T-cell (primary cell): Measurements from ENCODE around the gene CSTF2T. TPM values are rescaled to one million over a fixed set of nuclear protein-coding genes. Genes with fewer than 3 reads are reported as not detected.

Source experiments
- ATAC-seq, 4 experiments: fragments of 200-7000 bp in 3 of 4; fragments of 150-1000 bp in 1 of 4; cut with Tn5 transposase; replicated peaks in 1 of 4; 1 replicate in 3 of 4; 2 replicates in 1 of 4; pipeline ENCODE4 v1.10.0; 2021; ENCODE audit warnings: moderate library complexity in 3 of 4, mild to moderate bottlenecking in 2 of 4, moderate number of reproducible peaks in 1 of 4
- CTCF ChIA-PET, 2 donors: fragments of 300-600 bp; sonication (Branson Sonifier 250); formaldehyde crosslinking; loops; one replicate each; lab custom pipeline; 2022; ENCODE audit warnings: antibody characterized with exemption in 2 of 2; lab: Charles Lee
- POLR2A ChIA-PET, 2 donors: fragments of 300-600 bp; sonication (Branson Sonifier 250); formaldehyde crosslinking; loops; one replicate each; lab custom pipeline; 2022; ENCODE audit warnings: antibody characterized with exemption in 2 of 2; lab: Charles Lee
- DNase-seq, 35 experiments: peaks; one replicate each; pipeline versions ENCODE4 v3.0.0 to v3.0.0-alpha.2; 2013 to 2023
- H3K27ac ChIP-seq: one replicate; pipeline ENCODE4 v1.5.1; 2013; ENCODE audit warnings: low read length
- H3K27me3 ChIP-seq, 2 experiments: replicated peaks in 1 of 2; 1 replicate in 1 of 2; 2 replicates in 1 of 2; pipeline versions ENCODE4 v1.6.1 to v1.7.0; 2013; ENCODE audit warnings: low read length in 1 of 2, mixed read lengths in 1 of 2; ENCODE audit not compliant: control insufficient read depth in 2 of 2, insufficient read depth in 2 of 2; ENCODE audit errors: extremely low read depth in 1 of 2
- H3K36me3 ChIP-seq, 2 donors: 1 replicate in 1 of 2; 2 replicates in 1 of 2; pipeline versions ENCODE4 v1.6.1 to v1.7.0; 2013; ENCODE audit warnings: low read length in 1 of 2; ENCODE audit not compliant: control insufficient read depth in 2 of 2, insufficient read depth in 1 of 2; ENCODE audit errors: extremely low read depth in 1 of 2
- H3K4me1 ChIP-seq, 2 experiments: 1 replicate in 1 of 2; 2 replicates in 1 of 2; pipeline versions ENCODE4 v1.6.1 to v1.7.0; 2013; ENCODE audit warnings: low read length in 2 of 2, mixed read lengths in 1 of 2; ENCODE audit not compliant: insufficient read depth in 2 of 2, control insufficient read depth in 1 of 2; ENCODE audit errors: extremely low read depth in 1 of 2
- H3K4me3 ChIP-seq, 2 donors: 1 replicate in 1 of 2; 2 replicates in 1 of 2; pipeline versions ENCODE4 v1.5.1 to v1.7.0; 2013; ENCODE audit warnings: mild to moderate bottlenecking in 2 of 2, low read length in 1 of 2, moderate library complexity in 1 of 2; ENCODE audit not compliant: control insufficient read depth in 1 of 2; ENCODE audit errors: extremely low read depth in 1 of 2
- H3K9me3 ChIP-seq: 2 replicates; pipeline ENCODE4 v1.7.0; 2013
- H3K27ac Mint-ChIP-seq, 2 donors: one replicate each; pipeline ENCODE4 v1.8.0; 2020 to 2021; ENCODE audit warnings: mild to moderate bottlenecking in 2 of 2, mixed read lengths in 2 of 2
- H3K27me3 Mint-ChIP-seq, 2 donors: one replicate each; pipeline ENCODE4 v1.8.0; 2021 to 2022; ENCODE audit warnings: mixed read lengths in 2 of 2
- H3K36me3 Mint-ChIP-seq: one replicate; pipeline ENCODE4 v1.8.0; 2021; ENCODE audit warnings: mixed read lengths
- H3K4me1 Mint-ChIP-seq, 3 donors: one replicate each; pipeline ENCODE4 v1.8.0; 2020 to 2022; ENCODE audit warnings: mixed read lengths in 3 of 3, mild to moderate bottlenecking in 1 of 3
- H3K4me3 Mint-ChIP-seq, 3 donors: one replicate each; pipeline ENCODE4 v1.8.0; 2020 to 2022; ENCODE audit warnings: mild to moderate bottlenecking in 3 of 3, mixed read lengths in 3 of 3, moderate library complexity in 3 of 3
- H3K9me3 Mint-ChIP-seq, 3 donors: one replicate each; pipeline ENCODE4 v1.8.0; 2020 to 2022; ENCODE audit warnings: mixed read lengths in 3 of 3
- WGBS: methylation state at CpG from one replicate; pipeline ENCODE4 v1.1.5; 2013; ENCODE audit warnings: missing lambda C conversion rate; ENCODE audit not compliant: insufficient coverage; 5-methylcytosine and 5-hydroxymethylcytosine counted together
- total RNA-seq, 35 experiments: library from RNA in 6 of 35; stranded (reverse) in 6 of 35; fragments of 120-200 nt in 1 of 35; gene quantifications; one replicate each; pipeline versions ENCODE4 v1.2.1 to v1.2.4 and lab custom pipeline; 2013 to 2026

Gene CSTF2T
- total RNA-seq, 5 donors from 2014 or later (not counting 1 experiment from before 2014, with no cell fraction given) = 22.3 to 35.0 (median 30.0) TPM

GRCh38 chr10:51705774-51706173, 6.4 kb upstream of the CSTF2T start:
- CTCF ChIA-PET = no interaction called here
- ATAC-seq (no peak), DNase-seq (no peak)
- Mint-ChIP-seq H3K36me3 (no peaks in the 10 kb centered on the region), H3K9me3 (no peaks in the 10 kb centered on the region), H3K4me3 (no peak overlapping the region), H3K27me3 (peaks cover 2 to 3% of the 10 kb centered on the region in 2 donors), H3K4me1 (peaks cover 15 to 29% (median 25%) of the 10 kb centered on the region in 3 donors), H3K27ac (no peak overlapping the region)
- no peaks in the 10 kb centered on the region for H3K27me3 ChIP-seq
- WGBS = no CpG with 5 or more reads among the region's 3 CpGs
- no peak overlapping the region for H3K27ac ChIP-seq
- no peaks in the 10 kb centered on the region for H3K9me3 ChIP-seq
- peaks cover 0 to 12% of the 10 kb centered on the region in 2 experiments for H3K4me1 ChIP-seq
- no peak overlapping the region for H3K4me3 ChIP-seq
- POLR2A ChIA-PET = no interaction called here
- H3K36me3 ChIP-seq = no peaks in the 10 kb centered on the region

GRCh38 chr10:51700228-51700817, 928 bp upstream of the CSTF2T start:
- Histone ChIP-seq H3K27me3 (no peaks in the 10 kb centered on the region), H3K36me3 (peaks cover 2 to 12% of the 10 kb centered on the region in 2 donors), H3K4me3 (peak overlapping the region; percentile 62 to 97), H3K4me1 (peaks cover 25 to 32% of the 10 kb centered on the region in 2 experiments), H3K9me3 (no peaks in the 10 kb centered on the region), H3K27ac (peak overlapping the region; percentile 94)
- H3K4me1 Mint-ChIP-seq = peaks cover 43 to 44% (median 43%) of the 10 kb centered on the region in 3 donors
- peak overlapping the region; percentile 95 to 99 (median 98) for H3K4me3 Mint-ChIP-seq
- no peaks in the 10 kb centered on the region for H3K9me3 Mint-ChIP-seq
- peaks cover 16% of the 10 kb centered on the region for H3K36me3 Mint-ChIP-seq
- peak in 6 of 35 experiments; percentile 1 to 37 (median 10) for DNase-seq
- H3K27me3 Mint-ChIP-seq = peaks cover 2 to 3% of the 10 kb centered on the region in 2 donors
- WGBS = no CpG with 5 or more reads among the region's 12 CpGs
- CTCF ChIA-PET = interaction anchor here in 1 of 2 donors (0.7 to 1.0 kb wide), 2 partner anchors 14 to 42 kb away, joined by 3 read pairs; no protein-coding TSS in a partner anchor
- ATAC-seq = no peak
- POLR2A ChIA-PET = no interaction called here
- H3K27ac Mint-ChIP-seq = peak overlapping the region; percentile 100

- H3K4me1 Mint-ChIP-seq = peaks cover 51 to 54% (median 54%) of the 10 kb centered on the region in 3 donors
- H3K4me3 Mint-ChIP-seq = peak overlapping the region; percentile 95 to 99 (median 98)
- H3K36me3 Mint-ChIP-seq = peaks cover 16% of the 10 kb centered on the region
- DNase-seq (peak in 1 of 35 experiments; percentile 3), ATAC-seq (peak; percentile 33 to 45 (median 38))
- Histone ChIP-seq H3K27me3 (no peaks in the 10 kb centered on the region), H3K4me3 (peak overlapping the region; percentile 62 to 97), H3K4me1 (peaks cover 25 to 32% of the 10 kb centered on the region in 2 experiments), H3K27ac (peak overlapping the region; percentile 94), H3K36me3 (peaks cover 2 to 12% of the 10 kb centered on the region in 2 donors), H3K9me3 (no peaks in the 10 kb centered on the region)
- H3K27ac Mint-ChIP-seq = peak overlapping the region; percentile 100
- WGBS = under 1% methylated on average over 14 of the region's 14 CpGs
- ChIA-PET POLR2A (interaction anchor here in 1 of 2 donors (0.6 kb wide), 1 partner anchor 45 kb away, joined by 3 read pairs; no protein-coding TSS in a partner anchor), CTCF (no interaction called here)
- no peaks in the 10 kb centered on the region for H3K27me3 Mint-ChIP-seq
- no peaks in the 10 kb centered on the region for H3K9me3 Mint-ChIP-seq
Measured at GRCh38 chr10:51699145-51699474, 285 bp downstream of the CSTF2T start.

- 89% methylated on average over 8 of the region's 8 CpGs for WGBS
- peak overlapping the region; percentile 100 for H3K27ac Mint-ChIP-seq
- peaks cover 51 to 56% (median 55%) of the 10 kb centered on the region in 3 donors for H3K4me1 Mint-ChIP-seq
- peak overlapping the region; percentile 62 to 97 for H3K4me3 ChIP-seq
- no peaks in the 10 kb centered on the region for H3K27me3 Mint-ChIP-seq
- peaks cover 16% of the 10 kb centered on the region for H3K36me3 Mint-ChIP-seq
- ATAC-seq (no peak), DNase-seq (peak in 1 of 35 experiments; percentile 0)
- POLR2A ChIA-PET = interaction anchor here (0.6 kb wide), 2 partner anchors 29 to 46 kb away, joined by 3 read pairs; no protein-coding TSS in a partner anchor
- CTCF ChIA-PET = no interaction called here
- peak overlapping the region; percentile 94 for H3K27ac ChIP-seq
- H3K9me3 Mint-ChIP-seq = no peaks in the 10 kb centered on the region
- no peaks in the 10 kb centered on the region for H3K9me3 ChIP-seq
- no peaks in the 10 kb centered on the region for H3K27me3 ChIP-seq
- peak overlapping the region; percentile 95 to 99 (median 98) for H3K4me3 Mint-ChIP-seq
- peaks cover 25 to 32% of the 10 kb centered on the region in 2 experiments for H3K4me1 ChIP-seq
- peaks cover 2 to 12% of the 10 kb centered on the region in 2 donors for H3K36me3 ChIP-seq
Measured at GRCh38 chr10:51698473-51699063, 827 bp downstream of the CSTF2T start.

- H3K27me3 Mint-ChIP-seq = no peaks in the 10 kb centered on the region
- Histone ChIP-seq H3K4me1 (peaks cover 25 to 32% of the 10 kb centered on the region in 2 experiments), H3K4me3 (no peak overlapping the region), H3K9me3 (no peaks in the 10 kb centered on the region), H3K27me3 (no peaks in the 10 kb centered on the region), H3K36me3 (peaks cover 2 to 12% of the 10 kb centered on the region in 2 donors), H3K27ac (no peak overlapping the region)
- peak overlapping the region; percentile 17 to 36 (median 22) for H3K4me3 Mint-ChIP-seq
- no peaks in the 10 kb centered on the region for H3K9me3 Mint-ChIP-seq
- H3K36me3 Mint-ChIP-seq = peaks cover 16% of the 10 kb centered on the region
- peaks cover 51 to 56% (median 55%) of the 10 kb centered on the region in 3 donors for H3K4me1 Mint-ChIP-seq
- ChIA-PET CTCF (no interaction called here), POLR2A (no interaction called here)
- ATAC-seq (no peak), DNase-seq (no peak)
- WGBS = no CpG with 5 or more reads among the region's 1 CpG
- peak overlapping the region; percentile 5 to 52 for H3K27ac Mint-ChIP-seq
Measured at GRCh38 chr10:51696251-51696650, 3.1 kb downstream of the CSTF2T start.

GRCh38 chr10:51694086-51694768, 5.2 kb downstream of the CSTF2T start:
- POLR2A ChIA-PET = interaction anchor here in 1 of 2 donors (0.6 kb wide), 1 partner anchor 10 kb away, joined by 3 read pairs; no protein-coding TSS in a partner anchor
- DNase-seq (no peak), ATAC-seq (no peak)
- H3K9me3 Mint-ChIP-seq = no peaks in the 10 kb centered on the region
- no peaks in the 10 kb centered on the region for H3K9me3 ChIP-seq
- H3K4me1 Mint-ChIP-seq = peaks cover 44 to 47% (median 45%) of the 10 kb centered on the region in 3 donors
- no peaks in the 10 kb centered on the region for H3K27me3 ChIP-seq
- CTCF ChIA-PET = no interaction called here
- H3K4me3 ChIP-seq = no peak overlapping the region
- H3K27me3 Mint-ChIP-seq = no peaks in the 10 kb centered on the region
- H3K27ac Mint-ChIP-seq = no peak overlapping the region
- H3K36me3 ChIP-seq = peaks cover 2 to 12% of the 10 kb centered on the region in 2 donors
- H3K4me3 Mint-ChIP-seq = no peak overlapping the region
- 80% methylated on average over 1 of the region's 5 CpGs for WGBS
- peaks cover 18 to 25% of the 10 kb centered on the region in 2 experiments for H3K4me1 ChIP-seq
- H3K36me3 Mint-ChIP-seq = peaks cover 14% of the 10 kb centered on the region
- H3K27ac ChIP-seq = no peak overlapping the region
